Measurements from ENCODE around the gene VPS26B.

DNA sequence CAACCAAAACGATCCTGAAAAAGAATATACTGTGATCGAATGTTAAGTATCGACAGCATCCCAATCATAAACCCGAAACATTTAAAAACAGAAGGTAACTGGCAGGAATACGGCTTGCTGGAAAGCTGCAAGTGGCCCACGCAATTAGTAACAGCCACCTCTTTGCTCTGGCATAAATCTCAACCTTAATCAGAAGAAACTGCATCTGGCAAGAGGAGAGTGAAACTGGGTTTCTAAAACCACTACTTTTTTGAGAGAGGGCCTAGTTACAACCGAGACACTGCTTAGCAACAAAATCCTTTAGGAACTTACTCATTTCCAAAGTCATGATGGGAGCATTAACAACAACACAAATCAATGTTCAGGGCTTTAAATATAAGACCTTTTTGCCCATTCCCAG lies 8.6 kb upstream of the VPS26B start:
- no peak for TF ChIP-seq POLR2AphosphoS5 (IDR thresholded peaks at IDR 0.05)
- TF ChIP-seq CTCF (IDR thresholded peaks at IDR 0.05) = no peak
- no peak for TF ChIP-seq POLR2A (IDR thresholded peaks at IDR 0.05)

Data from stomach (tissue), 4 donors.